Parietal lobe (tissue), 1 donor: ENCODE measurements around the gene SMARCC2. TPM values are rescaled to one million over a fixed set of nuclear protein-coding genes. Genes with fewer than 3 reads are reported as not detected.

Source experiments
- total RNA-seq: library from RNA; depleted of rRNA; stranded (reverse); fragments of >200 nt; gene quantifications from one replicate; pipeline ENCODE4 v1.2.3, GENCODE V29; 2014

Gene SMARCC2
- 149 TPM for total RNA-seq

DNA sequence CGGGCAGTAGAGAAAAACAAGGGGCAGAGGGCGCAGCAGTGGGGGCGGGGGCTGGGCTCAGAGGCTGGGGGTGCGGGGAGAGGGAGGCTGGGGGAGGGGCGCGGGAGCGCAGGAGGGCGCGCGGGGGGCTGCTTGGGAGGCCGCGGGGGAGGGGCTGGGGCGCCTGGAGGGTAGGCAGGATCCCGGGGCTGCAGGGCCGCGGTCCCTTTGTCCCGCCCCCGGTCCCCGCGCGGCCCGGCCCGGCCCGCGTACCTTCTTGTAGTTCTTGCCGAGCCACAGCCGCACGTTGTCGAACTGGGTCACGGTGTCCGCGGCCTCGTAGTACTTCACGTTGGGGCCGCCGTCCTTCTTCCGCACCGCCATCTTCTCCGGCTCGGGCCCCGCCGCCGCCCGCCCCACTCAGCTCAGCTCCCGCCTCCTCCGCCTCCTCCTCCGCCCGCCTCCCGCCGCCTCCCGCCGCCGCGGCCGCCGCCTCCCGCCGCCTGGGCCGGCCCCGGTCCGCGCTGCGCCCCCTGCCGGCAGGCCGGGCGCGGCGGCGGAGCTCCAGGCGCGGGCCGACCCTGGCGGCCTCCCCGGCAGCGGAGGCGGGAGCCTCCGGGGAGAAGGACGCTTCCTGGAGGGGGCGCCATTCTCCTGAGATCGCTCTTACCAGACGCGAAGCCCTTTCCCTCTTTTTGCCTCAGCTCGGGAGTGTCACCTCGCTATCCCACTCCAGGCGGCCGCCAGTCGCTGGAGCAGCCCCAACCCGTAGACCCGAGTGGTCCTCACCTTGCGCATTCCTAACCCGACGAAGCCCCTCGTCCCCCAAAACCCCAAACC is at the start of gene SMARCC2:
SMARCC2 (minus strand) TSS at position 385 of the 819 bp plus-strand sequence; CDS start at position 363, 22 bp downstream.

DNA sequence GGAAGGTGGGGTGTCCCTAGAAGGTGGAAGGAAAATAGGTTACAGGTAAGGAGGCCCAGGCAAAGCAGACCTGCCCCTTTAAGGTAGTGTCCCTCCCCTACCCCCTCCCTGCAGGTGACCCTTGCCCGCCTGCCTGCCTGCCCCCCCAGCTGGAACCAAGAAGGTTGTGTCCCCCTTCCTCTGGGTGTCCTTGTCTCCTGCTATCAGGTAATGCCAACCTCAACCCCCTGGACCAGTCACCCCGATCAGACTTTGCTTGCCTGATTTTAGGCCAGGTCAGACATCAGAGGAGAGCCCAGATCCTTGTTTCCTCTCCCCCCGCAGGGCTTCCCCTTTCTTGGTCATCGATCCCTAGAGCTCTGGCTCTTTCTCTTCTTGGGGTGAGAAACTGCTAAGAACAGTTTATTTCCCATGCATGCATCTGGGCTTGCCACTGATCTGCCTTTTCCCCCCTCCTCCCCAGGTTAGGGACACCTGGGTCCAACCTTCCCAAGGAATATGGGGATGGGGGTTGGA is 40.7 kb upstream of the SMARCC2 start, which contains the start of gene SLC39A5:
SLC39A5 (plus strand) TSS at position 136 of the 516 bp plus-strand sequence. CDS start 1,224 bp downstream, outside the sequence.

DNA sequence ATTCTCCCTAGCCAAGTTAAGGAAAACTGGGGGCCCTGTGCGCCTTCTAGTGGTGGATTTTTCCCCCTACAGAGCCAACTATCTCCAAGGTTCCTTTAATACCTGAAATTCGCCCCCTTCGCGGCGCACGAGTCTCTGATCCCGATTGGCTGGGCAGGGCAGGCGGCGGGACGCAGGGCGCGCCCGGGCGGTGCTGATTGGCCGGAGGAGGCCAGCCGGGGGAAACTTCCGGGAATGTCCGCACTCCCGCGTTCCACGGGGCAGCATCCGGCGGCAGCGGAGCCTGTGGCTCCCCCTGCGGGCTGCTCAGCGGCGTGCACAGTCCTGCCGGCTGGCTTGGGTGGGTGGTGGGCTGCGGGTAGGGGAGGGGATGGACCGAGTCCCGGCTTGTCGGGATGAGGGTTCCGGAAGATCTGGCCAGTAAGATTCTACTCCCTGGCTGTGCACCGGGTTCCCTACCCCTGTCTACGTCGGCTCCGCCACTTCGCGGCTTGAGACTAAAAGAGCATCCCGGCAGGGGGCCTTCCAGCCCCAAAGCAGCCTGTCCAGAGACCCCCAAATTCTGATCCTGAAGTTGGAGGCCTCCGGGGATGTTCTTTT is 34.9 kb upstream of the SMARCC2 start, which contains the start of gene NABP2:
NABP2 (plus strand) TSS at position 241 of the 600 bp plus-strand sequence. CDS start 515 bp downstream, outside the sequence.

DNA sequence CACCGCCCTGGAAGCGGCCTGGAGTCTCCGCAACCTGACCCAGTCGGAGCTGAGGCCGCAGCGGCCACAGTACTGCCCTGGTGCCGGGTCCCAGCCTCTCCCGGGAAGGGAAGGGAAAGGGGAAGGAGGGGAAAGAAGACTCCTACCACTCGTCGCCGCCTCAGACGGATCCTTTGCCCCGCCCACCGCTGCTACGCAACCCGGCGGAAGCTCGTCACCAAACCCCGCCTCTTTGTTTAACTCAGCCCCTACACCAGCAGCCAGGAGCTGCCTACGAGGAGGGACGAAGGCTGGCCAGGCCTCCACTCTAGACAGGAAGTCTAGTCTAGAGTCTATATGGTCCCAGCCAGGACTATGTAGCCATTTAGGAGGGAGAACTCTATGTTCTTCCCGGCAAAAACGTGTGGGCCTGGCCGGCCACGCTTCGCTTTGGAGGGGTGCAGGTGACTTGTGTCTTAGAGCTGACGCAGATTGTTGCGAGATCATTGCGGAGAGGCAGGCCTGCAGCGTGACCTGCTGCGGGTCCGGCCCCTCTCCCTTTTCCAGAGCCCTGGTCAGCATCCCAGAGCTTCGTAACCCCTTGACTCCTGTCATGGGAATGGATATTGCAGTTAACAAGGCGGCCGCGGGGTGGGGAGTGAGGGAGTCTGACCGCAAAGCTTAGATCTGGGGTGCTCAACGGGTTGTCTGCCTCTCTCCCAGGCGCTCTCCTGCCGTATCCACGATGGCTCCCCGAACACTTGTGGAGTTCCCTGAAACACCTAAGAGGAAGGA is 32.7 kb upstream of the SMARCC2 start, which contains the start of gene RNF41:
RNF41 (minus strand) TSS at position 166 of the 774 bp plus-strand sequence. CDS start 7,875 bp downstream, outside the sequence.

DNA sequence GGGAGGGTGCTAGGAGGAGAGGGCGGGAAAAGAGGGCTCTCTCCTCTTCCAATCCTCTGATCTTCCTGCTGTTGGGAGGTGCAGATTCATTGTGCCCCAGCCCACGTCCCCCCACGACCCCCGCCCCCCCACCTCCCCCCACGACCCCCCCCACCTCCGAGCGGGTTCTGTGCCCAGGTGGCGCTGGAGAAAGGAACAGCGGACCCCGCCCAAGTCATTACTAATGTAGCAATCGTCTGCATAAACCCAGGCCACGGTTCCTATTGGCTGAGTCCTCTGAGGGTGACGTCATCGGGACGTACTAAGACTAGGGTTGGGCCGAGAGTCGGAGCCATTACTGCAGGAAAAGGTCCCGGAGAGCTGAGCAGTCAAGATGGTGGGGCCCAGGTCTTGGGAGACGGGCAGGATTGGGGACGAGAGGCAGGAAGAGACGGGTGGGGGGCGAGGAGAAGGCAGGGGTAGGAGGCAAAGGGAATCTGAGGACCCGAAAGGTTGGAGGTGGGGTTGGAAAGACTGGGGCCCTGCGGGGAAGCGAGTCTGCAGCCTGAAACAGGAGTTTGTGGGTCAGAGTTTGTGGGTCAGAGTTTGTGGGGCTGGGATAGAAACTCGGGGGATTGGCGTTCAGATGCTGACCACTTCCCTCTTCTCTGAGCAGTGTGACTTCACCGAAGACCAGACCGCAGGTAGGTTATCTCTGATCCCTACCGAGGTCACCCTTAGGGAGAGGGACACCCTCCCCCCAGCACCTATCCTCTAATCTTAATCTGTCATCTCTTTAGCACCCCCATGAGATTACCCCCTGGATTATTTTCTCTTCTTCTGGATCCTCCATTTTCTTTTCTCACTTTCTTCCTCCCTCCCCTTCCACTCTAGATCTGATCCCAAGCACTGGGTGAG is 31.0 kb downstream of the SMARCC2 start, which contains the start of gene MYL6:
MYL6 (plus strand) TSS at position 331 of the 897 bp plus-strand sequence; CDS start at position 374, 43 bp downstream.

DNA sequence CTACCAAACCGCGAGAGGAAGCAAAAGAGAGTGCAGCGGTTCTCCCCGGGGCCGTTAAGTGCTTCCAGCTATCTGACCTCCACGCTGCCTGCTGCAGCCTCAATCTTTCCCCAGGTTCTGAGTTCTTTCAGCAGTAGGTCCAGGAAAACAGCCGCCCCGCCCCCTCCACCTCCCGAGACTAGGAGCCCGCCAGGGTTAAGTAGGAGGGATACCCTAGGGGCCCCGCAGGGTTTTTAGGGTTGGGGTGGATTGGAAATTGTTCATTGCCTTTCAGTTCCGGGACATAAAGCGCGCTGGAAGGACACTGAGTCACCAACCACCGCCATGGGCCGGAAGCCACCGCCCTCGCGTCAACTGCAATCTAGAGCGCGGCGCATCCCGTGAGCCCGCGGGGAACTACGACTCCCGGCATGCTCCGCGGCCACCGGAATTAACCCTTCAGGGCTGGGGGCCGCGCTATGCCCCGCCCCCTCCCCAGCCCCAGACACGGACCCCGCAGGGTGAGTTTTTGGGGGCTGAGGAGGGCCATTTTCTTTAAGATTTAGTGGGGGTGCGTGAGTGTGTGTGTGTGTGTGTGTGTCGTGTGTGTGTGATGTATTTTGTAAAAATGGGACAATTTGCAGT is 37.0 kb downstream of the SMARCC2 start, which contains the start of gene MYL6B:
MYL6B (plus strand) TSS at position 456 of the 624 bp plus-strand sequence. CDS start 1,332 bp downstream, outside the sequence.

DNA sequence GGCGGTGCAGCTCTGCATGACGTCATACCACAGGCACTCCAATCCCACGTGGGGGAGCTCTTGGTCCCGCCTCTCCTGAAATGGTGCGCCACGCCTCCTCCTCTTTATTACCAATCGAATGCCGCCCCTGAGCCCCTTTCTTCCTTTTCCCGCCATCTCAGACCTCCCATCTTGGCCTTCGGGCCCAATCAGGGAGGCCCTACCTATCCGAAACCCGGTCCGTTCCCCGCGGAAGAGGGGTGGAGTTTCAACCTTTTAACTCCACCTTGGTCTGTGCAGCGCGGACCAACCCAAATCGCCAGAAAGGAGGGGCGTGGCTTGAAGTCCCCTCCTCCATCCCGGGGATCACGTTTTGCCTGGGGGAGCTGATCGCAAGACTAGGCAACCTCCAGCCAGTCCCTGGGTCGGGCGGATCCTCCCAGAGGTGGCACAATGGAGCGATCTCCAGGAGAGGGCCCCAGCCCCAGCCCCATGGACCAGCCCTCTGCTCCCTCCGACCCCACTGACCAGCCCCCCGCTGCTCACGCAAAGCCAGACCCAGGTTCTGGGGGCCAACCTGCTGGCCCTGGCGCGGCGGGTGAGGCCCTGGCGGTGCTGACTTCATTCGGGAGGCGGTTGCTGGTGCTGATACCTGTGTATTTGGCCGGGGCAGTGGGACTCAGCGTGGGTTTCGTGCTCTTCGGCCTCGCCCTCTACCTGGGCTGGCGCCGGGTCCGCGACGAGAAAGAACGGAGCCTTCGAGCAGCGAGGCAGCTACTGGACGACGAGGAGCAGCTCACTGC is 61.2 kb downstream of the SMARCC2 start, which contains the start of gene ESYT1:
ESYT1 (plus strand) TSS at position 380 of the 782 bp plus-strand sequence; CDS start at position 433, 53 bp downstream.

DNA sequence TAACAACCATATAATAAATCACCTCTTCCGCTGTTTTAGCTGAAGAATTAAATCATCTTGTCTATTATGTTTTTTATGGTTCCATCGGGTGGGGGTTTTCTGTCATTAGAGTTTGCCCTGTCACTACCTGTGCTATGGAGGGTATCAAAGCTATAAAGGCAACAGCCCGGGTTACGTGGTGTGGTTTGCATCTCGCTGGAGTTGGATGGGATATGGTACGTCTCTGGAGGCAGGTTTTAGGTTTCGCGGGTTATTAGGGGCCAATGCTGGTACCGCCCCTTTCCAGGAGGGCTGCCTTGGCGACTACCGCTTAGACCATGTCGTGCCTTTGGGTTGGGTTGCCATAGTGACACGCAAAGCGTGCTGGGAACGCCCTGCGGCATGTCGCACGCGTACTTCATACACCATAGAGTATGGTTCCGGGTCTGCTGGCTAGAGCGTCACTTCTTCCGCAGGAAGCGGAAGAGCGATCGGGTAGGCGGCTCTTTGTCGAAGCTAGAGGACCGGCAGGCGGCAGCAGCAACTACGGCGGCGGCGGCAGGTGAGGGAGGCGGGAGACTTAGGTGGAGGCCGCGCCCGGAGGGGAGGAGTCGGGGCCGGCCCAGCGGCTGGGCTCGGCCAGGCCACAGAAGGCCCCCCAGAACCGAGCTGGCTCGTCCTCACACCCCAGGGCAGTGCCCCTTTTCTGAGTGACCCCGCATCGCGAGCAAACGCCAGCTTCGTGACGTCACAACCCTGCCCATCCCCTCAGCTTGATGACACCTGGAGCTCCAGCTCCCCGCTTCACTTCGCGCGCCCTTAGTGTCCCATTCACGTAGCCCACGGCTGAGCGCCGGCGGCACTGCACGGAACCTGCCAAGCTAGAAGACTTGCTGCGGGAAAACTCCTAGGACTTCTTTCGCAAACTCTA is 71.2 kb downstream of the SMARCC2 start, which contains the start of gene ZC3H10:
ZC3H10 (plus strand) TSS at position 489 of the 910 bp plus-strand sequence. CDS start 2,297 bp downstream, outside the sequence.

DNA sequence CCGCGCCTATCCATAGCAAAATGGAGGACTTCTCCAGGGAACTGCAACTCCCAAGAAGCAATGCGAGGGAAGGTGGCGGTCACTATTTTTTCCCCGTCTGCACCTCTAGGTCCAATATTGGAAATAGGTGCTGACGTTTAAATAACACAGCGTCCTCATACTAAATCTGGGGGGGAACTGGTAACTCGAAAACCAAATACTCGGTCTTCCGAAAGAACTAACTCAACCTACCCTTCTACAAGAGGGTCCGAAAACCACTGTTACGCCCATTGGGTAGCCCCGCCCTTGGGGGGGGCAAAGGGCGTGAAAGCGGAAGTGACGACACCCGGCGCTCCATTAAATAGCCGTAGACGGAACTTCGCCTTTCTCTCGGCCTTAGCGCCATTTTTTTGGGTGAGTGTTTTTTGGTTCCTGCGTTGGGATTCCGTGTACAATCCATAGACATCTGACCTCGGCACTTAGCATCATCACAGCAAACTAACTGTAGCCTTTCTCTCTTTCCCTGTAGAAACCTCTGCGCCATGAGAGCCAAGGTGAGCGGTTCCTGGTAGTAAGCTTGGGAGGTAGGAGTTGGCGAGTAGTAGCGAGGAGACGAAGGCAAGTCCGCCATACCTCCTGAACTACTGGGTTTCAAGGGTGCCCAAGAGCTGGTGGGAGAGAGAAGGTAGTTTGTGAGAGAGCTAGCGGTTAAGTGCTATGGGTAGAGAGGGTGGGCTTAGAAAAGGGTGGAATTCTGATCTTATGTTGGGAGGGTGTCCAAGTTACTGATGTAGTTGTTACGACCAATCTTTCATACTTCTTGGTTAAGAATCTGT is 72.8 kb downstream of the SMARCC2 start, which contains the start of gene RPL41:
RPL41 (plus strand) TSS at position 367 of the 815 bp plus-strand sequence.

Other genes with a start within 250 kb of the SMARCC2 start
- not detected for gene PMEL, start 223.4 kb downstream of the SMARCC2 start, total RNA-seq
- gene CDK2, start 222.7 kb downstream of the SMARCC2 start, total RNA-seq = 10.6 TPM
- 62.0 TPM for gene RAB5B, start 215.4 kb downstream of the SMARCC2 start, total RNA-seq
- 11.9 TPM for gene SUOX, start 192.2 kb downstream of the SMARCC2 start, total RNA-seq
- 8.5 TPM for gene IKZF4, start 168.4 kb downstream of the SMARCC2 start, total RNA-seq
- gene RPS26, start 147.6 kb downstream of the SMARCC2 start, total RNA-seq = 22.8 TPM
- gene ERBB3, start 109.3 kb downstream of the SMARCC2 start, total RNA-seq = 3.4 TPM
- gene PA2G4, start 84.9 kb downstream of the SMARCC2 start, total RNA-seq = 91.7 TPM
- 1,201 TPM for gene RPL41, start 72.8 kb downstream of the SMARCC2 start, total RNA-seq
- 12.8 TPM for gene ZC3H10, start 71.2 kb downstream of the SMARCC2 start, total RNA-seq
- gene ESYT1, start 61.2 kb downstream of the SMARCC2 start, total RNA-seq = 24.4 TPM
- gene MYL6B, start 36.9 kb downstream of the SMARCC2 start, total RNA-seq = 91.1 TPM
- gene MYL6, start 31.1 kb downstream of the SMARCC2 start, total RNA-seq = 311 TPM
- gene RNF41, start 32.4 kb upstream of the SMARCC2 start, total RNA-seq = 77.9 TPM
- gene NABP2, start 34.9 kb upstream of the SMARCC2 start, total RNA-seq = 18.5 TPM
- gene SLC39A5, start 40.6 kb upstream of the SMARCC2 start, total RNA-seq = not detected
- gene ANKRD52, start 68.9 kb upstream of the SMARCC2 start, total RNA-seq = 35.4 TPM
- gene COQ10A, start 77.5 kb upstream of the SMARCC2 start, total RNA-seq = 17.5 TPM
- gene CS, start 110.8 kb upstream of the SMARCC2 start, total RNA-seq = 149 TPM
- gene CNPY2, start 126.5 kb upstream of the SMARCC2 start, total RNA-seq = 51.6 TPM
- gene PAN2, start 144.5 kb upstream of the SMARCC2 start, total RNA-seq = 54.8 TPM
- gene IL23A, start 149.4 kb upstream of the SMARCC2 start, total RNA-seq = not detected
- 115 TPM for gene STAT2, start 170.6 kb upstream of the SMARCC2 start, total RNA-seq
- not detected for gene APOF, start 173.4 kb upstream of the SMARCC2 start, total RNA-seq